NCI-H1694 (cell line): Measurements from ENCODE around the gene DOCK10.
"Not testable (repeated sequence)": the region's sequence is repeated elsewhere in the genome, so short reads cannot be mapped to it uniquely, and the experiment has no call there.

Experiments used
- DNase-seq: peaks from one replicate; lab custom pipeline; 2025; lab: John Stamatoyannopoulos, UW

DOCK10 gene

GRCh38 chr2:224918626-224919471 is 123.4 kb downstream of the DOCK10 start:
- DNase-seq, result no peak

- DNase-seq, result not testable (repeated sequence)
Measured at GRCh38 chr2:224917246-224917645, 125.0 kb downstream of the DOCK10 start.

GRCh38 chr2:224915136-224915535 is 127.1 kb downstream of the DOCK10 start:
- DNase-seq, result no peak

- DNase-seq, result no peak
Measured at GRCh38 chr2:224910574-224910925, 131.7 kb downstream of the DOCK10 start.

GRCh38 chr2:224909885-224910573 is 132.2 kb downstream of the DOCK10 start:
- DNase-seq, result peak; percentile 4

GRCh38 chr2:224908818-224909217 is 133.4 kb downstream of the DOCK10 start:
- no peak for DNase-seq

GRCh38 chr2:224904381-224904780 is 137.9 kb downstream of the DOCK10 start:
- no peak for DNase-seq

- no peak for DNase-seq
Measured at GRCh38 chr2:224903621-224904020, 138.6 kb downstream of the DOCK10 start.

GRCh38 chr2:224901121-224901676 is 141.1 kb downstream of the DOCK10 start:
- no peak for DNase-seq

- DNase-seq, result no peak
Measured at GRCh38 chr2:224895377-224895776, 146.9 kb downstream of the DOCK10 start.

GRCh38 chr2:224894356-224894755 is 147.9 kb downstream of the DOCK10 start:
- no peak for DNase-seq

GRCh38 chr2:224893848-224894247 is 148.4 kb downstream of the DOCK10 start:
- DNase-seq, result no peak

- DNase-seq, result no peak
Measured at GRCh38 chr2:224892574-224893204, 149.6 kb downstream of the DOCK10 start.

- no peak for DNase-seq
Measured at GRCh38 chr2:224890372-224890771, 151.9 kb downstream of the DOCK10 start.

GRCh38 chr2:224887141-224887540 is 155.1 kb downstream of the DOCK10 start:
- no peak for DNase-seq

GRCh38 chr2:224885836-224886547 is 156.3 kb downstream of the DOCK10 start:
- no peak for DNase-seq

- DNase-seq, result no peak
Measured at GRCh38 chr2:224885291-224885690, 157.0 kb downstream of the DOCK10 start.

- no peak for DNase-seq
Measured at GRCh38 chr2:224884188-224884587, 158.1 kb downstream of the DOCK10 start.

- no peak for DNase-seq
Measured at GRCh38 chr2:224883700-224884099, 158.6 kb downstream of the DOCK10 start.

GRCh38 chr2:224883172-224883516 is 159.1 kb downstream of the DOCK10 start:
- no peak for DNase-seq

- DNase-seq, result no peak
Measured at GRCh38 chr2:224882291-224883171, 159.7 kb downstream of the DOCK10 start.
